Measurements from ENCODE around the gene APOA1. TPM values are rescaled to one million over a fixed set of nuclear protein-coding genes. Genes with fewer than 3 reads are reported as not detected.

Gene APOA1
- polyA plus RNA-seq, 2 donors = 0.08 to 0.10 TPM

DNA sequence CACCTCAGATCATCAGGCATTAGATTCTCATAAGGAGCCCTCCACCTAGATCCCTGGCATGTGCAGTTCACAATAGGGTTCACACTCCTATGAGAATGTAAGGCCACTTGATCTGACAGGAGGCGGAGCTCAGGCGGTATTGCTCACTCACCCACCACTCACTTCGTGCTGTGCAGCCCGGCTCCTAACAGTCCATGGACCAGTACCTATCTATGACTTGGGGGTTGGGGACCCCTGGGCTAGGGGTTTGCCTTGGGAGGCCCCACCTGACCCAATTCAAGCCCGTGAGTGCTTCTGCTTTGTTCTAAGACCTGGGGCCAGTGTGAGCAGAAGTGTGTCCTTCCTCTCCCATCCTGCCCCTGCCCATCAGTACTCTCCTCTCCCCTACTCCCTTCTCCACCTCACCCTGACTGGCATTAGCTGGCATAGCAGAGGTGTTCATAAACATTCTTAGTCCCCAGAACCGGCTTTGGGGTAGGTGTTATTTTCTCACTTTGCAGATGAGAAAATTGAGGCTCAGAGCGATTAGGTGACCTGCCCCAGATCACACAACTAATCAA, 5.6 kb downstream of the APOA1 start:
- H3K27ac ChIP-seq (ENCODE audit: low read depth in 2 of 2, low read length in 1 of 2) = no peak overlapping the region
- peaks cover 4 to 6% of the 10 kb centered on the region in 2 donors for H3K4me1 ChIP-seq (ENCODE audit: control insufficient read depth in 2 of 2, insufficient read depth in 2 of 2, low read length in 1 of 2)
- H3K4me3 ChIP-seq (ENCODE audit: low read depth in 1 of 2, low read length in 2 of 2) = no peak overlapping the region
- 84 to 87% methylated on average over 7 of the region's 7 CpGs for WGBS, 2 donors
- no peaks in the 10 kb centered on the region for H3K36me3 ChIP-seq (ENCODE audit: control insufficient read depth in 2 of 2, insufficient read depth in 2 of 2, low read length in 1 of 2)
- H3K9me3 ChIP-seq (ENCODE audit: control insufficient read depth in 2 of 2, insufficient read depth in 1 of 2, low read depth in 1 of 2, low read length in 1 of 2) = no peaks in the 10 kb centered on the region
- H3K27me3 ChIP-seq (ENCODE audit: control insufficient read depth in 1 of 2, insufficient read depth in 2 of 2, low read length in 2 of 2) = no peaks in the 10 kb centered on the region

DNA sequence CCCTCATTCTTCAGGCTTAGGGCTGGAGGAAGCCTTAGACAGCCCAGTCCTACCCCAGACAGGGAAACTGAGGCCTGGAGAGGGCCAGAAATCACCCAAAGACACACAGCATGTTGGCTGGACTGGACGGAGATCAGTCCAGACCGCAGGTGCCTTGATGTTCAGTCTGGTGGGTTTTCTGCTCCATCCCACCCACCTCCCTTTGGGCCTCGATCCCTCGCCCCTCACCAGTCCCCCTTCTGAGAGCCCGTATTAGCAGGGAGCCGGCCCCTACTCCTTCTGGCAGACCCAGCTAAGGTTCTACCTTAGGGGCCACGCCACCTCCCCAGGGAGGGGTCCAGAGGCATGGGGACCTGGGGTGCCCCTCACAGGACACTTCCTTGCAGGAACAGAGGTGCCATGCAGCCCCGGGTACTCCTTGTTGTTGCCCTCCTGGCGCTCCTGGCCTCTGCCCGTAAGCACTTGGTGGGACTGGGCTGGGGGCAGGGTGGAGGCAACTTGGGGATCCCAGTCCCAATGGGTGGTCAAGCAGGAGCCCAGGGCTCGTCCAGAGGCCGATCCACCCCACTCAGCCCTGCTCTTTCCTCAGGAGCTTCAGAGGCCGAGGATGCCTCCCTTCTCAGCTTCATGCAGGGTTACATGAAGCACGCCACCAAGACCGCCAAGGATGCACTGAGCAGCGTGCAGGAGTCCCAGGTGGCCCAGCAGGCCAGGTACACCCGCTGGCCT, 7.1 kb downstream of the APOA1 start:
- Histone ChIP-seq H3K4me1 (ENCODE audit: control insufficient read depth in 2 of 2, insufficient read depth in 2 of 2, low read length in 1 of 2) (no peaks in the 10 kb centered on the region), H3K36me3 (ENCODE audit: control insufficient read depth in 2 of 2, insufficient read depth in 2 of 2, low read length in 1 of 2) (no peaks in the 10 kb centered on the region), H3K27ac (ENCODE audit: low read depth in 2 of 2, low read length in 1 of 2) (no peak overlapping the region), H3K9me3 (ENCODE audit: control insufficient read depth in 2 of 2, insufficient read depth in 1 of 2, low read depth in 1 of 2, low read length in 1 of 2) (no peaks in the 10 kb centered on the region), H3K4me3 (ENCODE audit: low read depth in 1 of 2, low read length in 2 of 2) (no peak overlapping the region), H3K27me3 (ENCODE audit: control insufficient read depth in 1 of 2, insufficient read depth in 2 of 2, low read length in 2 of 2) (no peaks in the 10 kb centered on the region)
- WGBS, 2 donors = 90 to 92% methylated on average over 17 of the region's 17 CpGs

DNA sequence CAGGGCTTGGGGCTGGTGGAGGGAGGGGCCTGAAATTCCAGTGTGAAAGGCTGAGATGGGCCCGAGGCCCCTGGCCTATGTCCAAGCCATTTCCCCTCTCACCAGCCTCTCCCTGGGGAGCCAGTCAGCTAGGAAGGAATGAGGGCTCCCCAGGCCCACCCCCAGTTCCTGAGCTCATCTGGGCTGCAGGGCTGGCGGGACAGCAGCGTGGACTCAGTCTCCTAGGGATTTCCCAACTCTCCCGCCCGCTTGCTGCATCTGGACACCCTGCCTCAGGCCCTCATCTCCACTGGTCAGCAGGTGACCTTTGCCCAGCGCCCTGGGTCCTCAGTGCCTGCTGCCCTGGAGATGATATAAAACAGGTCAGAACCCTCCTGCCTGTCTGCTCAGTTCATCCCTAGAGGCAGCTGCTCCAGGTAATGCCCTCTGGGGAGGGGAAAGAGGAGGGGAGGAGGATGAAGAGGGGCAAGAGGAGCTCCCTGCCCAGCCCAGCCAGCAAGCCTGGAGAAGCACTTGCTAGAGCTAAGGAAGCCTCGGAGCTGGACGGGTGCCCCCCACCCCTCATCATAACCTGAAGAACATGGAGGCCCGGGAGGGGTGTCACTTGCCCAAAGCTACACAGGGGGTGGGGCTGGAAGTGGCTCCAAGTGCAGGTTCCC, 7.8 kb downstream of the APOA1 start, which contains the start of gene APOC3:
APOC3 (plus strand) TSS at position 383 of the 659 bp plus-strand sequence. CDS start 676 bp downstream, outside the sequence.
- Histone ChIP-seq H3K4me1 (ENCODE audit: control insufficient read depth in 2 of 2, insufficient read depth in 2 of 2, low read length in 1 of 2) (no peaks in the 10 kb centered on the region), H3K9me3 (ENCODE audit: control insufficient read depth in 2 of 2, insufficient read depth in 1 of 2, low read depth in 1 of 2, low read length in 1 of 2) (no peaks in the 10 kb centered on the region), H3K4me3 (ENCODE audit: low read depth in 1 of 2, low read length in 2 of 2) (no peak within 1 kb of the TSS), H3K36me3 (ENCODE audit: control insufficient read depth in 2 of 2, insufficient read depth in 2 of 2, low read length in 1 of 2) (no peaks in the 10 kb centered on the region), H3K27ac (ENCODE audit: low read depth in 2 of 2, low read length in 1 of 2) (no peak within 1 kb of the TSS), H3K27me3 (ENCODE audit: control insufficient read depth in 1 of 2, insufficient read depth in 2 of 2, low read length in 2 of 2) (no peaks in the 10 kb centered on the region)
- WGBS, 2 donors = 69 to 76% methylated on average over 9 of the region's 9 CpGs

DNA sequence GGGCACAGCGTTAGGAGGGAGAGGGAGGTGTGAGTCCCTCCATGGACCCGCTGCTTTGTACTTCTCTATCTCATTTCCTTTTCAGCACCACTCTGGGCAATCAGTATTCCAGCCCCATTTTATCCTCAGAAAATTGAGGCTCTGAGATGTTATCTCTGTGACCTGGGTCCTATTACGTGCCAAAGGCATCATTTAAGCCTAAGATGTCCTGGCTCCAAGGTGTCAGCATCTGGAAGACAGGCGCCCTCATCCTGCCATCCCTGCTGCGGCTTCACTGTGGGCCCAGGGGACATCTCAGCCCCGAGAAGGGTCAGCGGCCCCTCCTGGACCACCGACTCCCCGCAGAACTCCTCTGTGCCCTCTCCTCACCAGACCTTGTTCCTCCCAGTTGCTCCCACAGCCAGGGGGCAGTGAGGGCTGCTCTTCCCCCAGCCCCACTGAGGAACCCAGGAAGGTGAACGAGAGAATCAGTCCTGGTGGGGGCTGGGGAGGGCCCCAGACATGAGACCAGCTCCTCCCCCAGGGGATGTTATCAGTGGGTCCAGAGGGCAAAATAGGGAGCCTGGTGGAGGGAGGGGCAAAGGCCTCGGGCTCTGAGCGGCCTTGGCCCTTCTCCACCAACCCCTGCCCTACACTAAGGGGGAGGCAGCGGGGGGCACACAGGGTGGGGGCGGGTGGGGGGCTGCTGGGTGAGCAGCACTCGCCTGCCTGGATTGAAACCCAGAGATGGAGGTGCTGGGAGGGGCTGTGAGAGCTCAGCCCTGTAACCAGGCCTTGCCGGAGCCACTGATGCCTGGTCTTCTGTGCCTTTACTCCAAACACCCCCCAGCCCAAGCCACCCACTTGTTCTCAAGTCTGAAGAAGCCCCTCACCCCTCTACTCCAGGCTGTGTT, 8.5 kb downstream of the APOA1 start:
- H3K36me3 ChIP-seq (ENCODE audit: control insufficient read depth in 2 of 2, insufficient read depth in 2 of 2, low read length in 1 of 2) = no peaks in the 10 kb centered on the region
- H3K27ac ChIP-seq (ENCODE audit: low read depth in 2 of 2, low read length in 1 of 2) = no peak overlapping the region
- H3K27me3 ChIP-seq (ENCODE audit: control insufficient read depth in 1 of 2, insufficient read depth in 2 of 2, low read length in 2 of 2) = no peaks in the 10 kb centered on the region
- H3K9me3 ChIP-seq (ENCODE audit: control insufficient read depth in 2 of 2, insufficient read depth in 1 of 2, low read depth in 1 of 2, low read length in 1 of 2) = no peaks in the 10 kb centered on the region
- H3K4me1 ChIP-seq (ENCODE audit: control insufficient read depth in 2 of 2, insufficient read depth in 2 of 2, low read length in 1 of 2) = no peaks in the 10 kb centered on the region
- no peak overlapping the region for H3K4me3 ChIP-seq (ENCODE audit: low read depth in 1 of 2, low read length in 2 of 2)
- WGBS, 2 donors = 55 to 74% methylated on average over 16 of the region's 16 CpGs

DNA sequence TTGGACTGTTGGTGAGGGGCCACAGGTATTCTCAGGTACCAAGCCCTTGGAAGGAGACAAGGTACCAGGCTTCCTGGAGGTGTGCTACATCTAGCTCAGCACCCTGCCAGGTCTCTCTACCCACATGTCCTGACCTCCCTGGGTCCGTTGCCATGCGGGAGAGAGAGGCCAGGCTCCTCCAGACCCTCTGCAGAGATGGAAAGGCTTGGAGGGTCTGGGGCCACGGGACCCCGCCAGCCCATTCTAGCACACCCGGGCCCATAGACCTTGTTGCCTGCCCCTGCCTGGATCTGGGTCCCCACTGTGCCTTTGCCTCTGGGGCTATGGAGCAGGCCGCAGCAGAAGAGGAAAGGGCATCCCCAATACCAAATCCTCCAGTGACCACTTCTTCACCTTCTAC, 10.0 kb downstream of the APOA1 start:
- Histone ChIP-seq H3K36me3 (ENCODE audit: control insufficient read depth in 2 of 2, insufficient read depth in 2 of 2, low read length in 1 of 2) (no peaks in the 10 kb centered on the region), H3K4me3 (ENCODE audit: low read depth in 1 of 2, low read length in 2 of 2) (no peak overlapping the region), H3K4me1 (ENCODE audit: control insufficient read depth in 2 of 2, insufficient read depth in 2 of 2, low read length in 1 of 2) (no peaks in the 10 kb centered on the region), H3K27me3 (ENCODE audit: control insufficient read depth in 1 of 2, insufficient read depth in 2 of 2, low read length in 2 of 2) (no peaks in the 10 kb centered on the region), H3K9me3 (ENCODE audit: control insufficient read depth in 2 of 2, insufficient read depth in 1 of 2, low read depth in 1 of 2, low read length in 1 of 2) (no peaks in the 10 kb centered on the region), H3K27ac (ENCODE audit: low read depth in 2 of 2, low read length in 1 of 2) (no peak overlapping the region)
- WGBS, 2 donors = 80 to 92% methylated on average over 3 to 6 of the region's 6 CpGs

DNA sequence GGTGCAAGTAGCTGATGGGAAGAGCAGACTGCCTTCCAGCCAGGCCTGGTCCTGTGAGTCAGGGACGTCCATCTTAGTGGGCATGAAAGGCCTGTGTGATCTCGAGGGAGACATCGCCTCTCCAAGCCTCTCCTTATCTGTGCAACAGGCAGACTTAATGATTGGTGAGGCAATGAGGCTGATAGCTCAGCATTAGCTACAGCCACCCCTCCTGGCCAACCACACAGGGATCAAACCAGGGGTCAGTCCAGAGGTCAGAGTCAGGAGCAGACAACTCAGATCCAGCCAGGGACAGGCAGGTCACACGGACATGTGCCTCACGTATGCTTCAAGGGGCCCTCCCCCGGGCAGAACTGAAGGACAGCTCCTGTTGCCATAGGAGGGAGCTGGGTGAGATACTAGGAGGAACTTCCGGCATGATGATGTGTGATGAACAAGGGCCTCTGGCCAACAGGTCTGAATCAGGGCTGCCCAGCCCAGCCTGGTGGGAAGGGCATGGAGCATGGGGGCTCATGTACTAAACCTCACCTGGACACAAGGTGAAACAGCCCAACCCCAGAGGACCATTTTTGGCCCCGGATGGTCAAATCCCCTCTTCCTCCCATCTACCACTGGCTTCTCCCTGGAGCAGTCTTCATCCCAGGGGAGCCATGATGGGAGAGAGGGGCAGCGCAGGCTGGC, 10.5 kb downstream of the APOA1 start:
- 70 to 72% methylated on average over 9 of the region's 9 CpGs for WGBS, 2 donors
- H3K4me3 ChIP-seq (ENCODE audit: low read depth in 1 of 2, low read length in 2 of 2) = no peak overlapping the region
- no peak overlapping the region for H3K27ac ChIP-seq (ENCODE audit: low read depth in 2 of 2, low read length in 1 of 2)
- no peaks in the 10 kb centered on the region for H3K27me3 ChIP-seq (ENCODE audit: control insufficient read depth in 1 of 2, insufficient read depth in 2 of 2, low read length in 2 of 2)
- H3K4me1 ChIP-seq (ENCODE audit: control insufficient read depth in 2 of 2, insufficient read depth in 2 of 2, low read length in 1 of 2) = no peaks in the 10 kb centered on the region
- H3K36me3 ChIP-seq (ENCODE audit: control insufficient read depth in 2 of 2, insufficient read depth in 2 of 2, low read length in 1 of 2) = no peaks in the 10 kb centered on the region
- no peaks in the 10 kb centered on the region for H3K9me3 ChIP-seq (ENCODE audit: control insufficient read depth in 2 of 2, insufficient read depth in 1 of 2, low read depth in 1 of 2, low read length in 1 of 2)

DNA sequence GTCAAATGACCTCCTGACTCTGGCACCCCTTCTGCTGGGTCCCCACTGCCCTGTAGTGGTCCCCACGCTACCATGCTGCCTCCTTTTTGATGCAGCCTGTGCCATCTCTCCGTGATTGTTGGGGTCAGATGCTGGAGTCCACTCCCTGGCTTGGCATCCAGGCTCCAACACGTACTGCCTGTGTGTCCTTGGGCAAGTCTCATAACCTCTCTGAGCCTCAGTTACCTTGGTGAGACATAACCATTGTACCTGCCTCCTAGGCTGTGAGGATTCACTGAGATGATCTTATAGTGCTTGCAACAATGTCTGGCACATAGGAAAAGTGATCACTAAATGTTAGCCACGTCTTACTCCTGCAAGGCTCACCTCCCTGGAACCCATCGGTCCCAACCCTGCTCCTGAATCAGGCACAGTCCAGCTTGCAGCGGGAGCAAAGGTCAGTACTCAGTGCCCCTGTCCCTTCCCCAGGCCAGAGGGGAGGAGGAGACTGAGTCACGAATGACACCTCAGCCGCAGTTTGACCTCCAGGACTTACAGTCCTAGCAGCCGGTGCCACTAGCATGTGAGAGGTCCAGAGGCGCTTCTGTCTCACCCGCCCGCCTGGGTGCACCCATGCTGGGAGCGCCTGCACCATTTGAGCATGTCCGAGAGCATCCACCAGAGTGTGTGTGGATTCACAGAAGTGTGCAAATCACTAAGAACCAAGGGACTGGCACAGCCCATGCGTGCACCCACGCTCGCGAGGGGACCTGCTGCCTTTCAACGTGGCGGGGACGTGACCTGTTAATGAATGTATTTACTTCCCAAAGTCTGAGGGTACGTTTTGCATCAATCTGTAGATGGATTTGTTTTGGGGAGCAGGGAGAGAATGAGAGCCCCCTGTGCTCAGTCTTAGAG, 11.3 kb downstream of the APOA1 start:
- Histone ChIP-seq H3K27me3 (ENCODE audit: control insufficient read depth in 1 of 2, insufficient read depth in 2 of 2, low read length in 2 of 2) (no peaks in the 10 kb centered on the region), H3K4me1 (ENCODE audit: control insufficient read depth in 2 of 2, insufficient read depth in 2 of 2, low read length in 1 of 2) (no peaks in the 10 kb centered on the region), H3K4me3 (ENCODE audit: low read depth in 1 of 2, low read length in 2 of 2) (no peak overlapping the region), H3K9me3 (ENCODE audit: control insufficient read depth in 2 of 2, insufficient read depth in 1 of 2, low read depth in 1 of 2, low read length in 1 of 2) (no peaks in the 10 kb centered on the region), H3K27ac (ENCODE audit: low read depth in 2 of 2, low read length in 1 of 2) (no peak overlapping the region), H3K36me3 (ENCODE audit: control insufficient read depth in 2 of 2, insufficient read depth in 2 of 2, low read length in 1 of 2) (no peaks in the 10 kb centered on the region)
- 74 to 75% methylated on average over 22 of the region's 22 CpGs for WGBS, 2 donors

DNA sequence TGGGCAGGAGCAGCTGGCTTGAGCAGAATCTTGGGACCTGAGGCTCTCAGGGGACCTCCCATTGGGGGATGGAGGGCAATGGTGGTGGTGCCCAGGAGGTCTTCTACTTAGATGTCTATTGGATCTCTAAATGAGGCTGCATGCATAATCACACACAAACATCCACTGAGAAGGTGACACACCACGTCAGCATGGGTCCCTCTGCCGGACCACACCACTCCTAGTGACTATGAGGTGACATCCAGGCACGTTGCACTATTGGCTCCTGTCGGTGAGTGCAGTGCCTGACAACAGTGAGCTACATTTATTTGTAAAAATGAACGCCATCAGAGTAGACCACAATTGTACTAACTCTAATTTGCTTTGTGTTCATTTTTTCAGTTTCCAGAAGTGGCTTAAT, 12.0 kb downstream of the APOA1 start:
- no peaks in the 10 kb centered on the region for H3K27me3 ChIP-seq (ENCODE audit: control insufficient read depth in 1 of 2, insufficient read depth in 2 of 2, low read length in 2 of 2)
- no peaks in the 10 kb centered on the region for H3K9me3 ChIP-seq (ENCODE audit: control insufficient read depth in 2 of 2, insufficient read depth in 1 of 2, low read depth in 1 of 2, low read length in 1 of 2)
- H3K4me1 ChIP-seq (ENCODE audit: control insufficient read depth in 2 of 2, insufficient read depth in 2 of 2, low read length in 1 of 2) = no peaks in the 10 kb centered on the region
- WGBS, 2 donors = 68 to 71% methylated on average over 5 of the region's 5 CpGs
- no peak overlapping the region for H3K4me3 ChIP-seq (ENCODE audit: low read depth in 1 of 2, low read length in 2 of 2)
- no peaks in the 10 kb centered on the region for H3K36me3 ChIP-seq (ENCODE audit: control insufficient read depth in 2 of 2, insufficient read depth in 2 of 2, low read length in 1 of 2)
- no peak overlapping the region for H3K27ac ChIP-seq (ENCODE audit: low read depth in 2 of 2, low read length in 1 of 2)
